GM19099 (cell line): ENCODE results near the gene RWDD4.

Experiments used
- POLR2A ChIP-seq: IDR thresholded peaks from 3 replicates; pipeline ENCODE4 v1.6.1; 2011; ENCODE audit warnings: low read depth; ENCODE audit not compliant: insufficient read length; ENCODE audit errors: extremely low read depth

RWDD4 gene

DNA sequence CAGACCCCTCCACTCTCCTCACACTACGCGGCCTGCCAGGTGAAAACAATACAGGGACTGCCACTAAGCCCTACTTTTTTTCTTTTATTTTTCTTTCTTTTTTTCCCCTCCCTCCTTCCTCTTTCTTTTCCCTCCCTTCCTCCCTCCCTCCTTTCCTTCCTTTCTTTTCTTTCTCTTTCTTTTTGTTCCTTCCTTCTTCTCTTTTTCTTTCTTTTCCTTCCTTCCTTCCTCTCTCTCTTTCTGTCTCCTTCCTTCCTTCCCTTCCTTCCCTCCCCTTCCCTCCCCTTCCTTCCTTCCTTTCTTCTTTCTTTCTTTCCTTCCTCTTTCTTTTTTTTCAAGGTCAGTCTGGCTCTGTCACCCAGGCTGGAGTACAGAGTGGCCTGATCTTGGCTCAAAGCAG is 41.9 kb downstream of the RWDD4 start:
- TF ChIP-seq POLR2A, result no peak

DNA sequence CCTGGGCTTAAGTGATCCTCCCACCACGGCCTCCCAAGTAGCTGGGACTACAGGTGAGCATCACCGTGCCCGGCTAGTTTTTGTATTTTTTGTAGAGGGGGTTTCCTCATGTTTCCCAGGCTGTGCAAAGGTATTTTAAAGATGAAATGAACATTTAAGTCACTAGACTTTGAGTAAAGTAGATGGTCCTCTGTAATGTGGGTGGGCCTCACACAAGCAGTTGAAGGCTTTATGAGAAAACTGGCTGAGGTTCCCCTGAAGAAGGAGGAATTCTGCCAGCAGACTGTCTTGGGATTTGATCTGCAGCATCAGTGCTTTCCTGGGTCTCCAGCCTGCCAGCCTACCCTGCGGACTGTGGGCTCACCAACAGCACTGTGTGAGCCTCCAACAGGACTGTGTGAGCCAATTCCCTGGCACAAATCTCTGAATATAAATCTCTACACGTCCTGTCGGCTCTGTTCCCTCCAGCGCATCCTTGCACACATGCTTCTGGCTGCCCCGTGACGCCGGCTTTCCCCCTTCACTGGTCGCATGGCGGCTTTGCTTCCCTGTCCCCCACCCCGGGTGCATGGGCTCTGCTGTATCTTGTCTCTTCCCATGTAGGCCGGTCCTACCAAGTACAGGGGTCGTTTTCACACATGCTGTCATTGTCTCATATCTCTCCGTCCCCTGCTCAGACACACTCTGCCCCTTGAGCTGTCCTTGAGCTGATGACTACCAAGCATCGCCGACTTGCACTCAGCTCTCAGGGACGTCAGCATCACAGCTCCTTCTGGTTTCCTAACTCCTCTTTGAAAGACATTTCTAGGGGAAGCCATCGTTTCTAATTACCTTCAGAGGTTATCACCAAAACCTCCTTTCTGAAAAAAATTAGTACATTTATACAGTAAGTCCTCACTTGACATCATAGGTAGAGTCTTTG is 46.4 kb downstream of the RWDD4 start:
- TF ChIP-seq POLR2A, result no peak

DNA sequence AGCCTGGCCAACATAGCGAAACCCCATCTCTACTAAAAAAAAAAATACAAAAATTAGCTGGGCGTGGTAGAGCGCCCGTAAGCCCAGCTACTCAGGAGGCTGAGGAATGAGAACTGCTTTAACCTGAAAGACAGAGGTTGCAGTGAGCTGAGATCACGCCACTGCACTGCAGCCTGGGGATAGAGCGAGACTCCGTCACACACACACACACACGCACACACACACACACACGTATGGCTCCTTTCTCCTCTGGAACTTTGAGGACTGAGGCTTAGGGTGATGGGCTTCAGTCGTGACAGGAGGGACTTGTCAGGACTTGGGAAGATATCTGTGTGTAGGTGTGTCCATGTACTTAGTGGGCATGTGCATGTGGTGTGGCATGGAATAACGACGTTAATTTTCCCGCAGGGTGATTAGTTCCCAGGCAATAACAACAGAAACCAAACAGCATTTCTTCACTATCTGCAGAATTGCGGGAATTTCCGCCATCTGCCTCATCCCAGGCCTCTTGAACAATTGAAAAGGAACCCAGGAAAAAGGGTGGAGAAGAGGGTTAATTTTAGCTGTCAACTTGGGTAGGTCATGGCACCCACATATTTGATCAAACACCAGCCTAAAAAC is 47.7 kb downstream of the RWDD4 start:
- no peak for TF ChIP-seq POLR2A

DNA sequence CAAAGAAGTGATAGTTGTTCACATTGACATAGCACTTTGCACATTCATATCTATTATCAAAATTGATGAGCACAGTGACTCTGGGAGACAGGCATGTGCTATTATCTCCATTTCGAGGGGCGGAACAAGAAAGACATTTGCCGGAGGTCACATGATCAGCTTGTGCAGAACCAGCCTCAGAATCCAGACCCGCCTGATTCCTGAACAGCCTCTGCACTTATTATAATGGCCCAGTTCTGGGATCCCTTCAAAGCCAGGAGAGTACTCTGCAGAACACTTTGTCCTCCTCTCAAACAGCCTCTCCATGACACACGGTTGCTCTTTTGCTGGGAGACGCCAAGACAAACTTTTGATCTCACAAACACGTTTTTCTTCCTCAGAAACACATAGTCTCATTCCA is 48.4 kb downstream of the RWDD4 start:
- TF ChIP-seq POLR2A, result no peak

DNA sequence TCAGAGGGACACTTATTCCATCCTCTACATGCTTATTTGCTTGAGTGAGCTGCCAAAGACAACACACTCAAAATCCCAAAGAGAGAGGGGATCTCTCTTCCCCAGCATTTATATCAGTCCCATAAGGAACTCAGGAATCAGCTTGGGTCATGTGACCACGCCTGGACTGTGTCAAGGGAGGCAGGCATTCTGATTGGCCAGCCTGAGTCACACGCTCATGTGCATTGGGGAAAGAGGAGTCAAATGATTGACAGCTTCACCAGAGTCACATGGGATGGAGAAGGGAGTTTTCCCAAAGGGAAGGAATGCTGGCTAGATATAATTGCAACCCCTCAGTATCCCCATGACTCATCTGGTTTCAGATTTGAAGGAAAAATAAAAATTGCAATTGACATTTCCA is 49.0 kb downstream of the RWDD4 start:
- TF ChIP-seq POLR2A, result no peak

DNA sequence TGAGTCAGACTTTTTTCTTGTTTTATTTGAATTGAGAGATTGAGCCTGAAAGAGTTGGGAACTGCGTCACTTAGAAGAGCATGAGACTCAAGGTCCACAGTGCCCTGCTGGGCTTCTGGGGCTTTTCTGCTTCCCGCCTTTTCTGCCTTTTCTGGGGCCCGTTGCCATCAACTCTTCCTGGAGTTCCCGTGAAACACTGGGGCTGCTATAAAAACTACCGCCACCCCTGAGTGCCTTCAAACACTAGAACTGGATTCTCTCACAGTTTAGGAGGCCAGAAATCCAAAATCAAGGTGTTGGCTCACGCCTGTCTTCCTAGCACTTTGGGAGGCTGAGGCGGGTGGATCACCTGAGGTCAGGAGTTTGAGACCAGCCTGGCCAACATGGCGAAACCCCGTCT is 49.8 kb downstream of the RWDD4 start:
- no peak for TF ChIP-seq POLR2A

DNA sequence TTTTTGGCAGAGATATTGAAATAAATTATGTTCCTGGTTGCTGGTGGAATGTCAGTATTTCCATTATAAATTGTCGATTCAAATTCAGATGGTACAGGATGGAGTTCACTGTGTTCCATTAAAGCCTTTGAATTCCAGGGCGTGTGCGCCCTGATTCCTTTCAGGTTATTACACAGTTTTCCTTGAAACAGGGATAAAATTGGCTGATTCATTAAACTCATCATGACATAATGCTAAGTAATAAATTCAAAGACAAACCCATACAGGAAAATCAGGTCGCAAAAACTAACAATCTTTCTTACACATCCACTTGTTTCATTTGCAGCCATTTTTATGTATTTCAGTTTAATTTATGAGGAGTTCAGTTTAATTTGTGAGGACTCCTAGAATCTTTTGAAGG is 51.1 kb downstream of the RWDD4 start:
- TF ChIP-seq POLR2A, result no peak

DNA sequence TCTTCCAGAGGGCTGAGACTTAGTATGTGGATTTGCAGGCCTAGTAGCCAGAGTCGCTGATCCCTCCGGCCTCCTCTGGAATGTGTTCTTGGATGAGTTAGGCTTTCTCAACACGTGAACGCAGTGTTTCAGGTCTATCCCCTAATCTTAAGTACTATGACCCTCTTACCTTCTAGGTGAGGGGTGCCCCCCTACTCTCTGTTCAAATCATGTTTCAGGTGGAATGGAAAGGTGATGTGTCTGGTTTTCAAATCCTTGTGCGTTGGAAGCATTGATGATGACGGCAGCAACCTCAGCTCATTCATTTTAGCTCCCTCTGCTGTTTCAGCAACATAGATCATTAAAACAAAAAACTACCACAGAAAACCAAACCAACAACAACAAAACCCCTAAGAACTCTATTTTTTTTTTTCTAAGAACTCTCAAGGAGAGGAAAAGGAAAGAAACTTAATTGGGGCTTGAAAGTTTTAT is 56.4 kb downstream of the RWDD4 start:
- no peak for TF ChIP-seq POLR2A

DNA sequence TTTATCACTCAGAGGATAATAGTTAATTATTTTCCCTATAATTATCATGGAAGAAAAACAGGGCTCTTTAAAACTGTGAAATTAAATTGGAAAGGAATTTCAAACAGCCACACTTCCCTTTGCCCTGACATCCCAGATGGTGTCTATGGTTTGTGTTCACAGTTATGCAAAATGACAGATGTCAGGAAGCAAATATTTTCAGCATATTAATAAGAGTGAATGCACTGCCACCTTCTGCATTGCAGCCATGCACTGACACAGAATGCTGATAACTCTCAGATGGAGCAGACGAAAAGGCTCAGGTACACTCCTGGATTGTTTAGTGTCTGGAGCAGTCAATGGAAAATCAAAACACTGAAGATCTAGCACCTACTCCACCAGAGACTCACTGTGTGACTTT is 57.6 kb downstream of the RWDD4 start:
- no peak for TF ChIP-seq POLR2A

DNA sequence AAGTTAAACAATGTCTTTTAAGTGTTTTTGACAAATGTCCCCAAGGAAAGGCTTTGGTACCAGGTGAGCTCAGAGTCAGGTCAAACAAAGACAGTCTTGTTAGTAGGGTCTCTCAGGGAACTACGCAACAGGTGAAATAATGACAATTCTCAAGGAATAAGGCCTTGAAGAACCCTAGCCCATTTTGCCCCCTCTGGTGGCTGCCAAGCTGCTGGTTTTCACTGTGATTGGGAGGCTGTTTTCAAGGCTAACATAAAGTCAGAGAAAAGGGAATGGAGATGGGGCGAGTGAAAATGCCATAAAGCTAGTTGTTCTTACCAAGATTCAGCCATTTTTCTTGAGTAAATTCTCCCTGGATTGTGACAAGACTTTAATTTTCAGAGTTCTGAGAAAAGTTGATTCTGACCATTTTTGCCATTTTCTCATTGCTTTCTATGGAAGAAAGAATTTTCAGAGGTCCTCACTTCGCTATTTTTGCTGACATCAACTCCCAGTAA is 58.7 kb downstream of the RWDD4 start:
- TF ChIP-seq POLR2A, result no peak

DNA sequence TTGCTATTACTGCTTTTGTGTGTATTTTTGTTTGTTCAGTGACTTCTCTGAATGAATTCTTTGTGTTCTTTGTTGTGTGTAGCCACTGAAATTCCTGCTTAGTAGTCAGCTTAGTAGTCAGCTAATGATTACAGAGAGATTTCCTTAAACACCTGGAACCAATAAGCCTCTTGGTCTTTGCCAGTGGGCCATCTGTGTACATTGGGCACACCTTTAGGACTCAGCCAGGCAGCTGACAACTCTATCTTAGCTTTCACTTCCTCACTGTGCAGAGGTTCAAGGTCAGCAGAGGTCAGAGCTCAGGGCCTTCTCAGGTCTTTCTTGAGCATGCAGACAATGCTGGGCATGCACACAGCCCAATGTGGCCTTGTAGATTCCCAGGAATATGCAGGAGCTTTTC is 59.3 kb downstream of the RWDD4 start:
- TF ChIP-seq POLR2A, result no peak

DNA sequence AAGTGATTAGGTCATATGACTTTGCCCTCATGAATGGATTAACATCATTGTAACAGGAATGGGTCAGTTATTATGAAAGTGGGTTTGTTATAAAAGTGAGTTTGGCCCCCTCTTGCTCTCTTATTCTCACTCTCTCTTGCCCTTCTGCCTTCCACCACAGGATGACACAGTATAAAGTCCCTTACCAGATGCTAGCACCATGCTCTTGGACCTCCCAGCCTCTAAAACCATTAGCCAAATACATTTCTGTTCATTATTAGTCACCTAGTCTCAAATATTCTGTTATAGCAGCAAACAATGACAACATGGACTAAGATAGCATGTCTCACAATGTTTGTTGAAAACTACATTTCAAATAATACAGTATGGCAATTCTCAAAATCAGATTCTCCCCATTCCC is 59.7 kb downstream of the RWDD4 start:
- TF ChIP-seq POLR2A, result no peak

DNA sequence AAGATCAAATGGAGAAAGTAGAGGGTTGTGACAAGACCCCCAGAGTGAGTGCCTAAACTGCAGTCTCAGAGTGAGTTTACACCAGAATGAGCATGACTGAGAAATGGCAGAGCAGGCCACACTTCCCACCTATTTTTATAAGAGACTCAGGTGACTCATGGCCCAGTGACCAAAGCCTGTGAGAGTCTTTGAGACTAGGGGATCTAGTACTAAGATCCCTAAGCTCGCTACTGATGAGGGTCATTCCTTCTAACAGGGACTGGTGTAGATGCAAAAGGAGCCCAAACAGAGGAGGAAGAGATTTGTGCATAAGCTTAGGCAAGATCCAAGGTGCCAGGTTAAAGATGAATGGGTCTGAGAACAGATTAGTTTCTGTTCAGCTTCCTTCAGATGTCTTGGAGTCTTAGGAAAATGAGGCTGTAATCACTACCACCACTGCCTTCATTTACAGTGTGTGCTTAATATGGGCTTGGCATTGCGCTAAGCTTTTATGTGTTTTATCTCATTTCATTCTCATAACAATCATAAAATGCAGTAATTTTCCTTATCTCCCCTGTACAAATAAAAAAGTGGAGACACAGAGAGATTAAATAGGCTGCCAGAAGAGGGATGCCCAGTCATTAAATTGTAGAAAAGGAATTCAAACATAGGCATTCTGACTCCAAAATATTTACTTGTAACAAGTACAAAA is 62.8 kb downstream of the RWDD4 start:
- no peak for TF ChIP-seq POLR2A

DNA sequence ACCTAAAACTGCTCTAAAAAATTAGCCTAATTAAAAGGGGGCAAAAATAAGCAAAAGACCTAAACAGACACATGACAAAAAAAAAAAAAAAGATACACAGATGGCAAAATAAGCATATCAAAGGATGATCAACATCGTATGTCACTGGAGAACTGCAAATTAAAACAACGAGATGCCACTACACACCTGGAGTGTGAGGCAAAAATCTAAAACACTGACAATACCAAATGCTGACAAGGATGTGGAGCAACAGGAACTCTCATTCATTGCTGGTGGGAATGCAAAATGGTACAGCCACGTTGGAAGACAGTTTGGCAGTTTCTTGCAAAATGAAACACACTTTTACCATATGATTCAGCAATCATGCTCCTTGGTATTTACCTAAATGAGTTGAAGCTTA is 64.2 kb downstream of the RWDD4 start:
- TF ChIP-seq POLR2A, result no peak

DNA sequence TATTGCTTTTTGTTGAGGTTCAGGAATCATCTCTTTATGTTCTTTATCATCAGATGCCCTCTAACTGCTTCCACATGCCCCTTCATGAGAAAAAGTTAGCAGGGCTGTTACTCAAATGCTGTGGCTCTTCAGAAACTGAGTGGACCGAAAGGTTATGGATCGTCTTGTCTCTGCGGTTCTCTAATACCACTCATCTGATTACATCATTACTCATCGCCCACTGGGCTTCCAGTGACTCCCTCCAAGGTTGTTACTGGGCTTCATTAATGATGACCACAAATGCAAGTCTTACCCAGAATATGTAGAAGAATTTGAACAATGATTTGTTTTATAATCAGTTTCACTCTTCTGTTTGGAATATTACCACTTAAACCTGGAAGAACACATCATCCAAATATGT is 67.7 kb downstream of the RWDD4 start:
- no peak for TF ChIP-seq POLR2A
